K562 (cell line): ENCODE results near the gene TOX2. TPM values are rescaled to one million over a fixed set of nuclear protein-coding genes. Genes with fewer than 3 reads are reported as not detected.
A peak's percentile ranks its signal among the peaks of the same experiment; 100 is the strongest.

ENCODE experiments used
- ARID3B ChIP-seq: fragments of 250-450 bp; sonication (Bioruptor Pico); IDR thresholded peaks from 2 replicates; pipeline ENCODE4 v1.4.0; 2020; ENCODE audit warnings: borderline replicate concordance
- BCL6 ChIP-seq: fragments of 250-450 bp; sonication (Bioruptor Pico); IDR thresholded peaks from 2 replicates; pipeline ENCODE4 v1.4.0; 2020
- CCNT2 ChIP-seq: IDR thresholded peaks from 2 replicates; pipeline ENCODE4 v1.6.1; 2011; ENCODE audit warnings: borderline replicate concordance, low read depth, mild to moderate bottlenecking, moderate library complexity, mixed read lengths, low read length; ENCODE audit not compliant: insufficient read length; ENCODE audit errors: extremely low read depth
- CTBP1 ChIP-seq: fragments of 450-650 bp; IDR thresholded peaks from 2 replicates; pipeline ENCODE4 v1.6.1; 2016; ENCODE audit warnings: borderline replicate concordance
- DPF2 ChIP-seq: fragments of 450-650 bp; IDR thresholded peaks from 2 replicates; pipeline ENCODE4 v1.6.1; 2016
- ETS2 ChIP-seq: IDR thresholded peaks from 2 replicates; pipeline ENCODE4 v1.6.1; 2016; ENCODE audit warnings: borderline replicate concordance, missing genetic modification characterization, mild to moderate bottlenecking, moderate library complexity, missing compliant biosample characterization; ENCODE audit not compliant: poor library complexity, severe bottlenecking
- GMEB1 ChIP-seq: fragments of 250-450 bp; sonication (Bioruptor Pico); IDR thresholded peaks from 2 replicates; pipeline ENCODE4 v1.4.0; 2020; ENCODE audit warnings: mild to moderate bottlenecking
- HMGN3 ChIP-seq: IDR thresholded peaks from 2 replicates; pipeline ENCODE4 v1.6.1; 2011; ENCODE audit warnings: borderline replicate concordance, low read depth, mild to moderate bottlenecking, mixed read lengths, low read length; ENCODE audit not compliant: insufficient read length; ENCODE audit errors: extremely low read depth
- KDM1A ChIP-seq, 2 experiments: fragments of 450-650 bp; IDR thresholded peaks; 2 replicates each; pipeline ENCODE4 v1.6.1; 2016; ENCODE audit warnings: mild to moderate bottlenecking in 2 of 2
- MCM2 ChIP-seq: fragments of 450-650 bp; IDR thresholded peaks from 2 replicates; pipeline ENCODE4 v1.6.1; 2017; ENCODE audit warnings: low read depth, mild to moderate bottlenecking
- MTA1 ChIP-seq: fragments of 450-650 bp; IDR thresholded peaks from 2 replicates; pipeline ENCODE4 v1.6.1; 2017; ENCODE audit warnings: borderline replicate concordance
- NFIX ChIP-seq: fragments of 250-450 bp; sonication (Bioruptor Pico); IDR thresholded peaks from 2 replicates; pipeline ENCODE4 v1.4.0; 2020; ENCODE audit warnings: low read depth, mild to moderate bottlenecking, moderate library complexity
- NR3C1 ChIP-seq: sonication (generic); formaldehyde crosslinking; IDR thresholded peaks from 2 replicates; pipeline ENCODE4 v1.8.1; 2022; ENCODE audit warnings: missing genetic modification reagents
- OTX1 ChIP-seq: fragments of 450-650 bp; formaldehyde crosslinking; IDR thresholded peaks from 2 replicates; pipeline ENCODE4 v1.4.0; 2022; ENCODE audit warnings: mild to moderate bottlenecking
- PHB2 ChIP-seq: fragments of 450-650 bp; IDR thresholded peaks from 2 replicates; pipeline ENCODE4 v1.6.1; 2017; ENCODE audit warnings: low read depth
- POLR2H ChIP-seq: IDR thresholded peaks from 2 replicates; pipeline ENCODE4 v1.6.1; 2016; ENCODE audit warnings: missing genetic modification characterization, low read depth, mild to moderate bottlenecking, control low read depth, missing compliant biosample characterization, moderate library complexity
- PYGO2 ChIP-seq: fragments of 450-650 bp; IDR thresholded peaks from 2 replicates; pipeline ENCODE4 v1.6.1; 2016; ENCODE audit warnings: mild to moderate bottlenecking, missing genetic modification characterization, moderate library complexity, missing compliant biosample characterization
- SIX5 ChIP-seq, 2 experiments: IDR thresholded peaks; 2 replicates each; pipeline ENCODE4 v1.6.1; 2011; ENCODE audit warnings: low read length in 2 of 2, borderline replicate concordance in 1 of 2, low read depth in 1 of 2, mild to moderate bottlenecking in 1 of 2, moderate library complexity in 1 of 2; ENCODE audit not compliant: insufficient read depth in 1 of 2
- SMARCE1 ChIP-seq: fragments of 450-650 bp; IDR thresholded peaks from 2 replicates; pipeline ENCODE4 v1.7.1; 2016; ENCODE audit warnings: mild to moderate bottlenecking
- SNIP1 ChIP-seq: fragments of 450-650 bp; IDR thresholded peaks from 2 replicates; pipeline ENCODE4 v1.7.1; 2017; ENCODE audit warnings: low read depth, mild to moderate bottlenecking
- SRSF9 ChIP-seq: fragments of 200-400 bp; formaldehyde crosslinking; IDR thresholded peaks from 2 replicates; pipeline ENCODE4 v1.6.1; 2017; ENCODE audit warnings: low read depth, low read length, borderline replicate concordance
- TBP ChIP-seq: optimal IDR thresholded peaks from 2 replicates; pipeline ENCODE3; 2011; ENCODE audit warnings: low read depth, low read length, improper control_type of control experiment
- TEAD4 ChIP-seq, 2 experiments: sonication (generic) in 1 of 2; formaldehyde crosslinking in 1 of 2; IDR thresholded peaks; 2 replicates each; pipeline versions ENCODE4 v1.6.1 to v1.8.0; 2012 to 2022; ENCODE audit warnings: borderline replicate concordance in 1 of 2, inconsistent platforms in 1 of 2, low read length in 1 of 2, mild to moderate bottlenecking in 1 of 2, missing genetic modification reagents in 1 of 2
- ZC3H11A ChIP-seq: IDR thresholded peaks from 2 replicates; pipeline ENCODE4 v1.6.1; 2012; ENCODE audit warnings: low read depth, low read length, improper control_type of control experiment
- ZNF133 ChIP-seq: fragments of 250-450 bp; sonication (Bioruptor Pico); IDR thresholded peaks from 2 replicates; pipeline ENCODE4 v1.4.0; 2020; ENCODE audit warnings: mild to moderate bottlenecking
- ZNF41 ChIP-seq: fragments of 250-450 bp; sonication (Bioruptor Pico); conservative IDR thresholded peaks from 2 replicates; pipeline ENCODE4 v1.4.0; 2020; ENCODE audit warnings: mild to moderate bottlenecking
- ZNF75A ChIP-seq: fragments of 450-650 bp; formaldehyde crosslinking; IDR thresholded peaks from 2 replicates; pipeline ENCODE4 v1.4.0; 2020; ENCODE audit warnings: mild to moderate bottlenecking
- ZNF79 ChIP-seq: fragments of 250-450 bp; sonication (Bioruptor Pico); IDR thresholded peaks from 2 replicates; pipeline ENCODE4 v1.4.0; 2020; ENCODE audit warnings: low read depth, mild to moderate bottlenecking, moderate library complexity
- polyA plus RNA-seq, 8 experiments: library from polyadenylated mRNA; depleted of rRNA in 4 of 8; stranded (reverse) in 5 of 8; unstranded in 3 of 8; fragments of >200 nt; fragmentation: Nextera tagmentation in 2 of 8; fragmentation: Illumina TruSeq in 1 of 8; extraction: Ambion mirVana in 2 of 8; extraction: Trizol in 1 of 8; gene quantifications; 2 replicates each; pipeline versions ENCODE4 v1.2.1 to v1.2.3, GENCODE V29; 2011 to 2014; ENCODE audit warnings: inconsistent platforms in 1 of 8, missing spikeins in 1 of 8
- total RNA-seq, 7 experiments: library from RNA; depleted of rRNA in 6 of 7; stranded (reverse); fragments of >200 nt in 6 of 7; fragmentation: Illumina TruSeq in 2 of 7; extraction: Trizol in 2 of 7; gene quantifications; 2 replicates each; pipeline versions ENCODE4 v1.2.1 to v1.2.3, GENCODE V29; 2011 to 2021; ENCODE audit warnings: low replicate concordance in 1 of 7
- TF ChIP-seq, protein P1 (sequence below): fragments of 450-650 bp; IDR thresholded peaks from 2 replicates; pipeline ENCODE4 v1.6.1; 2016

The TOX2 gene
- total and polyA plus RNA-seq, 9 of the 15 experiments (the other 6 are each of a cell fraction or from before 2014, with no cell fraction given): not detected

DNA sequence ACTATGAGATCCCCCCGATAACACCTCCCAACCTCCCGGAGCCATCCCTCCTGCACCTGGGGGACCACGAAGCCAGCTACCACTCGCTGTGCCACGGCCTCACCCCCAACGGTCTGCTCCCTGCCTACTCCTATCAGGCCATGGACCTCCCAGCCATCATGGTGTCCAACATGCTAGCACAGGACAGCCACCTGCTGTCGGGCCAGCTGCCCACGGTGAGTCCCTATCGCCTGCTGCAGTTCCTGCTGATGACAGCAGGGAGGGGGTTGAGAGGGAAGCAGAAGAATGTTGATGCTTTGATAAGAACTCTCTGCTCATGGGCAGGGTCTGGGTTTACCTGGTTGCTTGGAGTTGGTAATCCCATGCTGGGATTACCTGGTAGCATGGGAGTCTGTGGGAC, 91.9 kb downstream of the TOX2 start (continued):
- TF ChIP-seq ZNF79: no peak
- no peak for TF ChIP-seq TBP
- no peak for TF ChIP-seq GMEB1 (CRISPR knock-in tag)
- TF ChIP-seq ZNF41 (CRISPR knock-in tag): no peak
- no peak for TF ChIP-seq ZNF75A (CRISPR knock-in tag)
- TF ChIP-seq ZC3H11A: no peak
- TF ChIP-seq KDM1A (IDR thresholded peaks at IDR 0.05): no peak
- TF ChIP-seq SMARCE1: no peak
- TF ChIP-seq SNIP1: no peak
- no peak for TF ChIP-seq ETS2
- TF ChIP-seq PHB2: no peak
- peak; percentile 88 for TF ChIP-seq TEAD4 (IDR thresholded peaks at IDR 0.05; ENCODE audit: low read length)
- TF ChIP-seq TEAD4 (CRISPR knock-in tag; IDR thresholded peaks at IDR 0.05; ENCODE audit: borderline replicate concordance): no peak
- TF ChIP-seq DPF2: no peak
- no peak for TF ChIP-seq HMGN3
- TF ChIP-seq SIX5 (IDR thresholded peaks at IDR 0.05; ENCODE audit: borderline replicate concordance in 1 of 2, insufficient read depth in 1 of 2, low read depth in 1 of 2, low read length in 2 of 2): no peak
- peak; percentile 77; the same call in 1 of the 2 replicates for TF ChIP-seq CTBP1
- no peak for TF ChIP-seq OTX1 (CRISPR knock-in tag)
- no peak for TF ChIP-seq MCM2
- TF ChIP-seq SRSF9: no peak
- TF ChIP-seq, protein P1, sequence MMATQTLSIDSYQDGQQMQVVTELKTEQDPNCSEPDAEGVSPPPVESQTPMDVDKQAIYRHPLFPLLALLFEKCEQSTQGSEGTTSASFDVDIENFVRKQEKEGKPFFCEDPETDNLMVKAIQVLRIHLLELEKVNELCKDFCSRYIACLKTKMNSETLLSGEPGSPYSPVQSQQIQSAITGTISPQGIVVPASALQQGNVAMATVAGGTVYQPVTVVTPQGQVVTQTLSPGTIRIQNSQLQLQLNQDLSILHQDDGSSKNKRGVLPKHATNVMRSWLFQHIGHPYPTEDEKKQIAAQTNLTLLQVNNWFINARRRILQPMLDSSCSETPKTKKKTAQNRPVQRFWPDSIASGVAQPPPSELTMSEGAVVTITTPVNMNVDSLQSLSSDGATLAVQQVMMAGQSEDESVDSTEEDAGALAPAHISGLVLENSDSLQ: no peak
- TF ChIP-seq POLR2H (tag): no peak
- TF ChIP-seq CCNT2: peak; percentile 53
- TF ChIP-seq NR3C1 (CRISPR knock-in tag): no peak
- TF ChIP-seq ZNF133 (CRISPR knock-in tag): no peak
- TF ChIP-seq PYGO2 (tag): no peak
- no peak for TF ChIP-seq BCL6 (CRISPR knock-in tag)
- TF ChIP-seq MTA1: no peak
- no peak for TF ChIP-seq ARID3B (CRISPR knock-in tag)
- TF ChIP-seq NFIX (CRISPR knock-in tag): no peak
